Mammary epithelial cell (primary cell): ENCODE results near the gene ZBTB21.

Experiments
- EZH2 ChIP-seq: IDR thresholded peaks from 2 replicates; pipeline ENCODE4 v1.6.1; 2012; ENCODE audit warnings: low read length, inconsistent platforms, borderline replicate concordance
- TF ChIP-seq, protein P1 (sequence below), 2 donors: IDR thresholded peaks in 1 of 2; conservative IDR thresholded peaks in 1 of 2; 2 replicates each; pipeline ENCODE4 v1.5.1; 2011 to 2012; ENCODE audit warnings: inconsistent platforms in 2 of 2, low read length in 2 of 2, mild to moderate bottlenecking in 2 of 2, control low read depth in 1 of 2, low read depth in 1 of 2; ENCODE audit not compliant: insufficient read depth in 1 of 2; ENCODE audit errors: extremely low read depth in 1 of 2

- TF ChIP-seq, protein P1, sequence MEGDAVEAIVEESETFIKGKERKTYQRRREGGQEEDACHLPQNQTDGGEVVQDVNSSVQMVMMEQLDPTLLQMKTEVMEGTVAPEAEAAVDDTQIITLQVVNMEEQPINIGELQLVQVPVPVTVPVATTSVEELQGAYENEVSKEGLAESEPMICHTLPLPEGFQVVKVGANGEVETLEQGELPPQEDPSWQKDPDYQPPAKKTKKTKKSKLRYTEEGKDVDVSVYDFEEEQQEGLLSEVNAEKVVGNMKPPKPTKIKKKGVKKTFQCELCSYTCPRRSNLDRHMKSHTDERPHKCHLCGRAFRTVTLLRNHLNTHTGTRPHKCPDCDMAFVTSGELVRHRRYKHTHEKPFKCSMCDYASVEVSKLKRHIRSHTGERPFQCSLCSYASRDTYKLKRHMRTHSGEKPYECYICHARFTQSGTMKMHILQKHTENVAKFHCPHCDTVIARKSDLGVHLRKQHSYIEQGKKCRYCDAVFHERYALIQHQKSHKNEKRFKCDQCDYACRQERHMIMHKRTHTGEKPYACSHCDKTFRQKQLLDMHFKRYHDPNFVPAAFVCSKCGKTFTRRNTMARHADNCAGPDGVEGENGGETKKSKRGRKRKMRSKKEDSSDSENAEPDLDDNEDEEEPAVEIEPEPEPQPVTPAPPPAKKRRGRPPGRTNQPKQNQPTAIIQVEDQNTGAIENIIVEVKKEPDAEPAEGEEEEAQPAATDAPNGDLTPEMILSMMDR (conservative IDR thresholded peaks at IDR 0.05 in 1 of 2, IDR thresholded peaks at IDR 0.05 in 1 of 2; ENCODE audit: extremely low read depth in 1 of 2, insufficient read depth in 1 of 2, low read depth in 1 of 2, low read length in 2 of 2), result no peak
- no peak for TF ChIP-seq EZH2
These were observed 48.9 kb downstream of the ZBTB21 start for GRCh38 chr21:41961282-41961701.
